ENCODE measurements around the gene LCN2.

Gene LCN2

DNA sequence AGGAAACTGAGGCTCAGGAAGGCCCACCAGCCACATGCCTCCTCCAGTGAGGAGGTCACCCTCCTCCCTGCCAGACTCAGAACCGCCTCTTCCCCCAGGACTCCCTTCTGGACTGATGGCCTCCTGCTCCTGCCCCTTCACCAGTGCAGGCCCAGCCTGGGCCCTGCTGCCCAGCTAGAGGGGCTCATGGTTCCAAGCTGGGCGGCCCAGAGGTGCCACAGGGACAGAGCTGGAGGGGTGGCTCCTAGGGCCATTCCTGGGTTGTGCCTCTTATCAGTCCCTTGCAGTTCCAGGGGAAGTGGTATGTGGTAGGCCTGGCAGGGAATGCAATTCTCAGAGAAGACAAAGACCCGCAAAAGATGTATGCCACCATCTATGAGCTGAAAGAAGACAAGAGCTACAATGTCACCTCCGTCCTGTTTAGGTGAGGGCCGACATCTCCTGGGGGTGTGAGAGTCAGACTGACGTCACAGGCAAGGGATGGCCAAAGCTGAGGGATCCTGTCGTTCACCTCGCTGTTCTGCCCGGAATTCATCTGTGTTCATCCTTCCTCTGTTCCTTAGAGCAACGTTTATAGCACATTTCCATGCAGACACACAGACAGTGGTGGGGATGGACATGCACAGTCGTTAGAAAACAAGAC is 819 bp downstream of the LCN2 start:
- H3K4me2 ChIP-seq (ENCODE audit: low read depth, low read length) = no peak overlapping the region
- H3F3A ChIP-seq (ENCODE audit: insufficient read depth, low read length) = no peaks in the 10 kb centered on the region
- H3K9ac ChIP-seq (ENCODE audit: low read length) = no peak overlapping the region
- H3K27me3 ChIP-seq (replicated peaks; ENCODE audit: insufficient read depth, low read length) = peaks cover 7% of the 10 kb centered on the region; the same call in 1 of the 2 replicates
- no peaks in the 10 kb centered on the region for H3K79me2 ChIP-seq (ENCODE audit: low read length)
- H3K9me2 ChIP-seq (replicated peaks; ENCODE audit: insufficient read depth, low read length) = no peaks in the 10 kb centered on the region
- no peaks in the 10 kb centered on the region for H4K20me1 ChIP-seq (ENCODE audit: insufficient read depth, low read length)
- no peaks in the 10 kb centered on the region for H3K36me3 ChIP-seq (replicated peaks; ENCODE audit: insufficient read depth, low read length)
- DNase-seq = no peak
- H3K9me3 ChIP-seq (replicated peaks; ENCODE audit: insufficient read depth, low read length) = no peaks in the 10 kb centered on the region
- no peak for TF ChIP-seq EZH2 (optimal IDR thresholded peaks at IDR 0.05; ENCODE audit: low read depth, low read length)
- TF ChIP-seq EZH2phosphoT487 (IDR thresholded peaks at IDR 0.05; ENCODE audit: low read length) = no peak
- TF ChIP-seq, protein P1, sequence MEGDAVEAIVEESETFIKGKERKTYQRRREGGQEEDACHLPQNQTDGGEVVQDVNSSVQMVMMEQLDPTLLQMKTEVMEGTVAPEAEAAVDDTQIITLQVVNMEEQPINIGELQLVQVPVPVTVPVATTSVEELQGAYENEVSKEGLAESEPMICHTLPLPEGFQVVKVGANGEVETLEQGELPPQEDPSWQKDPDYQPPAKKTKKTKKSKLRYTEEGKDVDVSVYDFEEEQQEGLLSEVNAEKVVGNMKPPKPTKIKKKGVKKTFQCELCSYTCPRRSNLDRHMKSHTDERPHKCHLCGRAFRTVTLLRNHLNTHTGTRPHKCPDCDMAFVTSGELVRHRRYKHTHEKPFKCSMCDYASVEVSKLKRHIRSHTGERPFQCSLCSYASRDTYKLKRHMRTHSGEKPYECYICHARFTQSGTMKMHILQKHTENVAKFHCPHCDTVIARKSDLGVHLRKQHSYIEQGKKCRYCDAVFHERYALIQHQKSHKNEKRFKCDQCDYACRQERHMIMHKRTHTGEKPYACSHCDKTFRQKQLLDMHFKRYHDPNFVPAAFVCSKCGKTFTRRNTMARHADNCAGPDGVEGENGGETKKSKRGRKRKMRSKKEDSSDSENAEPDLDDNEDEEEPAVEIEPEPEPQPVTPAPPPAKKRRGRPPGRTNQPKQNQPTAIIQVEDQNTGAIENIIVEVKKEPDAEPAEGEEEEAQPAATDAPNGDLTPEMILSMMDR (IDR thresholded peaks at IDR 0.05; ENCODE audit: low read length) = no peak
- no peak overlapping the region for H3K4me3 ChIP-seq (ENCODE audit: low read length)
- no peaks in the 10 kb centered on the region for H3K4me1 ChIP-seq (ENCODE audit: low read length)
- H3K27ac ChIP-seq (ENCODE audit: low read length) = no peak overlapping the region
- H2AFZ ChIP-seq (ENCODE audit: low read length) = no peak overlapping the region

DNA sequence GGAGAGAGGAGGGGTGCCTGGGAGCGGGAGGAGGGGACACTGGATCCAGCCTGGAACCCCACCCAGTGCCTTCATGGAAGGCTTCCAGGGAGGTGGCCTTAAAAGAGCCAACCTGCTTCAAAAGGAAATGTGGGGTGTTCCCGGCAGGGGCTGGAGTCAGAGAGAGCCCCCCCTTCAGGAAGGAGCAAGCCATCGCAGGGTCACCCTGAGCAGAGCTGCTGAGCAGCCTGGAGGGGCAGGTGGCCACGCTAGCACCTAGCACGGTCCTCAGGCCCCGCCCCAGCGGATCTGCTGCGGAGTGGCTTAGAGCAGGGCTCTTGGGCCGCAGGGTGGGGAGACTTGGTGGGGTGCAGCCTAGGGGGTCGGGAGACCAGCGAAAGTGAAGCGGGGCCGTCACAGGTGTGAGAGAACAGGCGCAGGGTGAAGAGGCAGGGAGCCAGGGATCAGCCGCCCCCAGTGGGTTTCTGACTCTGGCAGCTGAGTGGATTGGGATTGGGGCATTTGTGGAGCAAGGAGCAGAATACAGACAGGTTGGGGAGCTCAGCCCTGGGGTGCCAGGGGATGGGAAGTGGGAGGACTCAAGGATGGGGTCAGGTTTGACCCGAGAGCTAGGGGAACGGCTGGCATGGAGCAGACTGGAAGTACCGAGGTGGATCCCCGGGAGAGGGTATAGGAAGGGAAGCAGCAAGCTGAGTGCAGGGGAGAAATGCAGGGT is 1.5 kb downstream of the LCN2 start:
- TF ChIP-seq, protein P1 (IDR thresholded peaks at IDR 0.05; ENCODE audit: low read length) = peak; percentile 34
- TF ChIP-seq EZH2phosphoT487 (IDR thresholded peaks at IDR 0.05; ENCODE audit: low read length) = no peak

DNA sequence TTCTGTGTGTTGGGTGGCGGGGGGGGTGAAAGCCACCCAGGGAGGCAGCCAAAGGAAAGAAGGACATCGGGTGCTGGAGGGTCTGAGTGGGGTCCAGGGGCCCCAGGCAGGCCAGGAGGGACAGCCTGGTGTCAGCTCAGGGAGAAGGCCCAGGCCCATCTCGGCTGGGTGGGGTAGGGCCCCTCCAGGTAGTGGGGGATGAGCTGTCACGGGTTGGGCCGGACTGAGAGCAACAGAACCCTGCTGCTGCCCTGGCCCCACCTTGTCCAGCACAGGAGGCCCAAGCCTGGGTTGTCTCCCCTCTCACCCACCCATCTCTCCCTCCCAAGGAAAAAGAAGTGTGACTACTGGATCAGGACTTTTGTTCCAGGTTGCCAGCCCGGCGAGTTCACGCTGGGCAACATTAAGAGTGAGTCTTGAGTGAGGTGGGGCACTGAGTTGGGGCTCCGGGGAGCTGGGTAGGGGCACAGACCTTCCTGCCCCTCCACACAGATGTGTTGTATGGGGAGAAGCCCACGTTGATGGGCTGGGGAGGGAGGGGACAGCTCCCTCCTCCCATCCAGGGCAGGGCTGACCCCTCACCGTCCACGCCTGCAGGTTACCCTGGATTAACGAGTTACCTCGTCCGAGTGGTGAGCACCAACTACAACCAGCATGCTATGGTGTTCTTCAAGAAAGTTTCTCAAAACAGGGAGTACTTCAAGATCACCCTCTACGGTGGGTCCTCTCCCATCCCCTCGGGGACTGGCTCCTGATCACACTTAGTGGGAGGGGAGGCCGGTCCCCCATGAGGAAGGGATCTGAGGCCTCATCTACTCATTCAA is 2.3 kb downstream of the LCN2 start:
- no peaks in the 10 kb centered on the region for H3K9me3 ChIP-seq (replicated peaks; ENCODE audit: insufficient read depth, low read length)
- TF ChIP-seq EZH2 (optimal IDR thresholded peaks at IDR 0.05; ENCODE audit: low read depth, low read length) (no peak), EZH2phosphoT487 (IDR thresholded peaks at IDR 0.05; ENCODE audit: low read length) (no peak)
- TF ChIP-seq, protein P1 (IDR thresholded peaks at IDR 0.05; ENCODE audit: low read length) = no peak
- no peaks in the 10 kb centered on the region for H3K9me2 ChIP-seq (replicated peaks; ENCODE audit: insufficient read depth, low read length)
- H3K4me3 ChIP-seq (ENCODE audit: low read length) = no peak overlapping the region
- no peaks in the 10 kb centered on the region for H3K36me3 ChIP-seq (replicated peaks; ENCODE audit: insufficient read depth, low read length)
- DNase-seq = no peak
- no peak overlapping the region for H3K4me2 ChIP-seq (ENCODE audit: low read depth, low read length)
- H4K20me1 ChIP-seq (ENCODE audit: insufficient read depth, low read length) = no peaks in the 10 kb centered on the region
- H3K9ac ChIP-seq (ENCODE audit: low read length) = no peak overlapping the region
- H3K27ac ChIP-seq (ENCODE audit: low read length) = no peak overlapping the region
- H3K4me1 ChIP-seq (ENCODE audit: low read length) = no peaks in the 10 kb centered on the region
- peaks cover 5% of the 10 kb centered on the region; the same call in 1 of the 2 replicates for H3K27me3 ChIP-seq (replicated peaks; ENCODE audit: insufficient read depth, low read length)
- no peaks in the 10 kb centered on the region for H3K79me2 ChIP-seq (ENCODE audit: low read length)
- no peaks in the 10 kb centered on the region for H3F3A ChIP-seq (ENCODE audit: insufficient read depth, low read length)
- no peak overlapping the region for H2AFZ ChIP-seq (ENCODE audit: low read length)

More for the DNA sequence above, 1.5 kb downstream of the LCN2 start:
- H3K36me3 ChIP-seq (replicated peaks; ENCODE audit: insufficient read depth, low read length) = no peaks in the 10 kb centered on the region
- H3K4me3 ChIP-seq (ENCODE audit: low read length) = no peak overlapping the region
- H3K9me3 ChIP-seq (replicated peaks; ENCODE audit: insufficient read depth, low read length) = no peaks in the 10 kb centered on the region
- no peak overlapping the region for H2AFZ ChIP-seq (ENCODE audit: low read length)
- peaks cover 7% of the 10 kb centered on the region; the same call in 1 of the 2 replicates for H3K27me3 ChIP-seq (replicated peaks; ENCODE audit: insufficient read depth, low read length)
- H3K4me2 ChIP-seq (ENCODE audit: low read depth, low read length) = no peak overlapping the region
- H3K9me2 ChIP-seq (replicated peaks; ENCODE audit: insufficient read depth, low read length) = no peaks in the 10 kb centered on the region
- no peak overlapping the region for H3K9ac ChIP-seq (ENCODE audit: low read length)
- no peaks in the 10 kb centered on the region for H3K79me2 ChIP-seq (ENCODE audit: low read length)
- H3F3A ChIP-seq (ENCODE audit: insufficient read depth, low read length) = no peaks in the 10 kb centered on the region
- DNase-seq = peak; percentile 19
- H3K4me1 ChIP-seq (ENCODE audit: low read length) = no peaks in the 10 kb centered on the region
- H3K27ac ChIP-seq (ENCODE audit: low read length) = no peak overlapping the region
- H4K20me1 ChIP-seq (ENCODE audit: insufficient read depth, low read length) = no peaks in the 10 kb centered on the region
